Ishikawa (cell line): Measurements from ENCODE around the gene SH3TC1.

Experiments
- CEBPB ChIP-seq: IDR thresholded peaks from 2 replicates; pipeline ENCODE4 v1.6.1; 2012
- CREB1 ChIP-seq: IDR thresholded peaks from 2 replicates; pipeline ENCODE4 v1.6.1; 2012; ENCODE audit warnings: low read depth
- EGR1 ChIP-seq: IDR thresholded peaks from 2 replicates; pipeline ENCODE4 v1.6.1; 2012
- EP300 ChIP-seq: IDR thresholded peaks from 2 replicates; pipeline ENCODE4 v1.6.1; 2012; ENCODE audit warnings: borderline replicate concordance
- FOXM1 ChIP-seq: IDR thresholded peaks from 2 replicates; pipeline ENCODE4 v1.6.1; 2012; ENCODE audit warnings: low read depth, borderline replicate concordance
- MAX ChIP-seq: IDR thresholded peaks from 2 replicates; pipeline ENCODE4 v1.6.1; 2012
- NFIC ChIP-seq: IDR thresholded peaks from 2 replicates; pipeline ENCODE4 v1.6.1; 2012
- RAD21 ChIP-seq: IDR thresholded peaks from 2 replicates; pipeline ENCODE4 v1.6.1; 2012; ENCODE audit warnings: low read depth
- REST ChIP-seq: IDR thresholded peaks from 2 replicates; pipeline ENCODE4 v1.6.1; 2012; ENCODE audit warnings: low read depth, mild to moderate bottlenecking
- TAF1 ChIP-seq: IDR thresholded peaks from 2 replicates; pipeline ENCODE4 v1.6.1; 2012; ENCODE audit warnings: low read depth, mild to moderate bottlenecking
- TCF12 ChIP-seq: IDR thresholded peaks from 2 replicates; pipeline ENCODE4 v1.6.1; 2012; ENCODE audit warnings: low read depth
- TEAD4 ChIP-seq: IDR thresholded peaks from 2 replicates; pipeline ENCODE4 v1.6.1; 2012
- YY1 ChIP-seq: IDR thresholded peaks from 2 replicates; pipeline ENCODE4 v1.6.1; 2012; ENCODE audit warnings: low read depth
- ZBTB7A ChIP-seq: IDR thresholded peaks from 2 replicates; pipeline ENCODE4 v1.6.1; 2012; ENCODE audit warnings: low read depth
- TF ChIP-seq, protein P1 (sequence below): IDR thresholded peaks from 2 replicates; pipeline ENCODE4 v1.6.1; 2012

The SH3TC1 gene

DNA sequence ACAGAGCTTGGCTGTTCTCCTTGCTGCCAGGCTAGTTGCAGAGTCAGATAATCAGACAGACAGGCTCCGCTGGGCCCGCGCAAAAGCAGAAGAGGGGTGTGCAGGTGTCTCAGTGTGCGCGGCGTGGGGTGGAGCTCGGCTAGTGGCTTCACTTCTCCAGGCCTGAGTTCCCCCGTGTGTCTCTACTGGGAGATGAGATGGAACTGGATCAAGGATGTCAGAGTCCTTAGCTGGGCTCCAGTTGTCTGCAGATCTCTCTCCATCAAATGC, 91.5 kb downstream of the SH3TC1 start:
- TF ChIP-seq EGR1 (no peak), TAF1 (no peak), CEBPB (no peak), FOXM1 (no peak), NFIC (no peak), REST (no peak), YY1 (no peak), EP300 (no peak), TCF12 (no peak), ZBTB7A (no peak), TEAD4 (no peak), CREB1 (no peak), RAD21 (no peak), MAX (no peak)
- TF ChIP-seq, protein P1, sequence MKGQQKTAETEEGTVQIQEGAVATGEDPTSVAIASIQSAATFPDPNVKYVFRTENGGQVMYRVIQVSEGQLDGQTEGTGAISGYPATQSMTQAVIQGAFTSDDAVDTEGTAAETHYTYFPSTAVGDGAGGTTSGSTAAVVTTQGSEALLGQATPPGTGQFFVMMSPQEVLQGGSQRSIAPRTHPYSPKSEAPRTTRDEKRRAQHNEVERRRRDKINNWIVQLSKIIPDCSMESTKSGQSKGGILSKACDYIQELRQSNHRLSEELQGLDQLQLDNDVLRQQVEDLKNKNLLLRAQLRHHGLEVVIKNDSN: no peak
